ENCODE results near the gene CAPN9. TPM values are rescaled to one million over a fixed set of nuclear protein-coding genes. Genes with fewer than 3 reads are reported as not detected.

The CAPN9 gene
- total and polyA plus RNA-seq, 9 of the 15 experiments (the other 6 are each of a cell fraction or from before 2014, with no cell fraction given), result not detected

- TF ChIP-seq, protein P1, sequence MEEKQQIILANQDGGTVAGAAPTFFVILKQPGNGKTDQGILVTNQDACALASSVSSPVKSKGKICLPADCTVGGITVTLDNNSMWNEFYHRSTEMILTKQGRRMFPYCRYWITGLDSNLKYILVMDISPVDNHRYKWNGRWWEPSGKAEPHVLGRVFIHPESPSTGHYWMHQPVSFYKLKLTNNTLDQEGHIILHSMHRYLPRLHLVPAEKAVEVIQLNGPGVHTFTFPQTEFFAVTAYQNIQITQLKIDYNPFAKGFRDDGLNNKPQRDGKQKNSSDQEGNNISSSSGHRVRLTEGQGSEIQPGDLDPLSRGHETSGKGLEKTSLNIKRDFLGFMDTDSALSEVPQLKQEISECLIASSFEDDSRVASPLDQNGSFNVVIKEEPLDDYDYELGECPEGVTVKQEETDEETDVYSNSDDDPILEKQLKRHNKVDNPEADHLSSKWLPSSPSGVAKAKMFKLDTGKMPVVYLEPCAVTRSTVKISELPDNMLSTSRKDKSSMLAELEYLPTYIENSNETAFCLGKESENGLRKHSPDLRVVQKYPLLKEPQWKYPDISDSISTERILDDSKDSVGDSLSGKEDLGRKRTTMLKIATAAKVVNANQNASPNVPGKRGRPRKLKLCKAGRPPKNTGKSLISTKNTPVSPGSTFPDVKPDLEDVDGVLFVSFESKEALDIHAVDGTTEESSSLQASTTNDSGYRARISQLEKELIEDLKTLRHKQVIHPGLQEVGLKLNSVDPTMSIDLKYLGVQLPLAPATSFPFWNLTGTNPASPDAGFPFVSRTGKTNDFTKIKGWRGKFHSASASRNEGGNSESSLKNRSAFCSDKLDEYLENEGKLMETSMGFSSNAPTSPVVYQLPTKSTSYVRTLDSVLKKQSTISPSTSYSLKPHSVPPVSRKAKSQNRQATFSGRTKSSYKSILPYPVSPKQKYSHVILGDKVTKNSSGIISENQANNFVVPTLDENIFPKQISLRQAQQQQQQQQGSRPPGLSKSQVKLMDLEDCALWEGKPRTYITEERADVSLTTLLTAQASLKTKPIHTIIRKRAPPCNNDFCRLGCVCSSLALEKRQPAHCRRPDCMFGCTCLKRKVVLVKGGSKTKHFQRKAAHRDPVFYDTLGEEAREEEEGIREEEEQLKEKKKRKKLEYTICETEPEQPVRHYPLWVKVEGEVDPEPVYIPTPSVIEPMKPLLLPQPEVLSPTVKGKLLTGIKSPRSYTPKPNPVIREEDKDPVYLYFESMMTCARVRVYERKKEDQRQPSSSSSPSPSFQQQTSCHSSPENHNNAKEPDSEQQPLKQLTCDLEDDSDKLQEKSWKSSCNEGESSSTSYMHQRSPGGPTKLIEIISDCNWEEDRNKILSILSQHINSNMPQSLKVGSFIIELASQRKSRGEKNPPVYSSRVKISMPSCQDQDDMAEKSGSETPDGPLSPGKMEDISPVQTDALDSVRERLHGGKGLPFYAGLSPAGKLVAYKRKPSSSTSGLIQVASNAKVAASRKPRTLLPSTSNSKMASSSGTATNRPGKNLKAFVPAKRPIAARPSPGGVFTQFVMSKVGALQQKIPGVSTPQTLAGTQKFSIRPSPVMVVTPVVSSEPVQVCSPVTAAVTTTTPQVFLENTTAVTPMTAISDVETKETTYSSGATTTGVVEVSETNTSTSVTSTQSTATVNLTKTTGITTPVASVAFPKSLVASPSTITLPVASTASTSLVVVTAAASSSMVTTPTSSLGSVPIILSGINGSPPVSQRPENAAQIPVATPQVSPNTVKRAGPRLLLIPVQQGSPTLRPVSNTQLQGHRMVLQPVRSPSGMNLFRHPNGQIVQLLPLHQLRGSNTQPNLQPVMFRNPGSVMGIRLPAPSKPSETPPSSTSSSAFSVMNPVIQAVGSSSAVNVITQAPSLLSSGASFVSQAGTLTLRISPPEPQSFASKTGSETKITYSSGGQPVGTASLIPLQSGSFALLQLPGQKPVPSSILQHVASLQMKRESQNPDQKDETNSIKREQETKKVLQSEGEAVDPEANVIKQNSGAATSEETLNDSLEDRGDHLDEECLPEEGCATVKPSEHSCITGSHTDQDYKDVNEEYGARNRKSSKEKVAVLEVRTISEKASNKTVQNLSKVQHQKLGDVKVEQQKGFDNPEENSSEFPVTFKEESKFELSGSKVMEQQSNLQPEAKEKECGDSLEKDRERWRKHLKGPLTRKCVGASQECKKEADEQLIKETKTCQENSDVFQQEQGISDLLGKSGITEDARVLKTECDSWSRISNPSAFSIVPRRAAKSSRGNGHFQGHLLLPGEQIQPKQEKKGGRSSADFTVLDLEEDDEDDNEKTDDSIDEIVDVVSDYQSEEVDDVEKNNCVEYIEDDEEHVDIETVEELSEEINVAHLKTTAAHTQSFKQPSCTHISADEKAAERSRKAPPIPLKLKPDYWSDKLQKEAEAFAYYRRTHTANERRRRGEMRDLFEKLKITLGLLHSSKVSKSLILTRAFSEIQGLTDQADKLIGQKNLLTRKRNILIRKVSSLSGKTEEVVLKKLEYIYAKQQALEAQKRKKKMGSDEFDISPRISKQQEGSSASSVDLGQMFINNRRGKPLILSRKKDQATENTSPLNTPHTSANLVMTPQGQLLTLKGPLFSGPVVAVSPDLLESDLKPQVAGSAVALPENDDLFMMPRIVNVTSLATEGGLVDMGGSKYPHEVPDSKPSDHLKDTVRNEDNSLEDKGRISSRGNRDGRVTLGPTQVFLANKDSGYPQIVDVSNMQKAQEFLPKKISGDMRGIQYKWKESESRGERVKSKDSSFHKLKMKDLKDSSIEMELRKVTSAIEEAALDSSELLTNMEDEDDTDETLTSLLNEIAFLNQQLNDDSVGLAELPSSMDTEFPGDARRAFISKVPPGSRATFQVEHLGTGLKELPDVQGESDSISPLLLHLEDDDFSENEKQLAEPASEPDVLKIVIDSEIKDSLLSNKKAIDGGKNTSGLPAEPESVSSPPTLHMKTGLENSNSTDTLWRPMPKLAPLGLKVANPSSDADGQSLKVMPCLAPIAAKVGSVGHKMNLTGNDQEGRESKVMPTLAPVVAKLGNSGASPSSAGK (IDR thresholded peaks at IDR 0.05), result no peak
- TF ChIP-seq ZNF197 (CRISPR knock-in tag; IDR thresholded peaks at IDR 0.05; ENCODE audit: low read depth) (no peak), C11orf30 (IDR thresholded peaks at IDR 0.05; ENCODE audit: low read depth) (no peak), SAP30 (IDR thresholded peaks at IDR 0.05; ENCODE audit: borderline replicate concordance, insufficient read depth, low read depth, low read length, poor library complexity, severe bottlenecking) (no peak), ZNF174 (CRISPR knock-in tag; IDR thresholded peaks at IDR 0.05) (no peak), RFX1 (IDR thresholded peaks at IDR 0.05) (no peak), ZNF217 (CRISPR knock-in tag; IDR thresholded peaks at IDR 0.05) (no peak), SPI1 (IDR thresholded peaks at IDR 0.05; ENCODE audit: borderline replicate concordance, low read depth, low read length) (no peak)
Observed at GRCh38 chr1:230824551-230824918, 77.3 kb downstream of the CAPN9 start (continued).
